HG02970 (cell line): ENCODE results near the gene KRT37.
"Not testable (repeated sequence)": the region's sequence is repeated elsewhere in the genome, so short reads cannot be mapped to it uniquely, and the experiment has no call there.

Experiments used
- ATAC-seq: cut with Tn5 transposase; IDR thresholded peaks from one replicate; pipeline ENCODE4 v1.9.1; 2021; ENCODE audit warnings: mild to moderate bottlenecking, moderate library complexity, moderate number of reproducible peaks; ENCODE audit not compliant: unreplicated experiment, low FRiP score

The KRT37 gene

GRCh38 chr17:41411072-41411840, 13.1 kb downstream of the KRT37 start:
- ATAC-seq = no peak

- ATAC-seq = no peak
Measured at GRCh38 chr17:41407226-41407625, 17.2 kb downstream of the KRT37 start.

GRCh38 chr17:41406205-41406604, 18.2 kb downstream of the KRT37 start:
- no peak for ATAC-seq

DNA sequence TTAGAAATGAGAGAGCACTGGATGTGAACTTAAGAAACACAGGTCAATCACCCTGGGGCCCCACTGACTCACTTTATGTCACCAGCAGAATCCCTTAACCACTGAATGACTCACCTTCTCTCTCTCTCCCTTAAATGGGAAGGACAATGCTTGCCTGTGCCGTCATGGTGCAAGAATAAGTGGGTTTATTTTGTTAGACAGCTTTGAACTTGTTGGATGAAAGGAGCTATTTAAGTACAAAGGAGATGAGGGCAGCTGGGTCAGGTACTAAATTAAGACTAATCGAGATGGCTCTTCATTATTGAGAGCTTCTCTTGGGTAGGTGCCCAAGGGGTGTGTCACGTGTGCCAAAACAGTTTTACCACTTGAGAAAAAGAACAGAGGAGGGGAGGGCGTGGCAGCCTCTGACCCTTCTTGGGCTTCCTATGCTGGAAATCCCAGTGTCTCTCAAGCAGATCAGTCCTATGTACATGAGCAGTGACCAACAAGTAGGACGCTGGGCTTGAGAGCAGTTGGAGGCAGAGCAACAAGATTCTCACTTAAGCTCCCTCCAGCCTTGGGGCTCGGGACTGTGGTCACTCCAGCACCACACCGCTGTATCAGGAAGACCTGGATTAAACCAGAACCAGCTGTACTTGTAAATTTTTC, 20.2 kb downstream of the KRT37 start:
- no peak for ATAC-seq

- ATAC-seq = no peak
Measured at GRCh38 chr17:41403404-41404023, 20.9 kb downstream of the KRT37 start.

GRCh38 chr17:41402161-41402560, 22.2 kb downstream of the KRT37 start:
- no peak for ATAC-seq

DNA sequence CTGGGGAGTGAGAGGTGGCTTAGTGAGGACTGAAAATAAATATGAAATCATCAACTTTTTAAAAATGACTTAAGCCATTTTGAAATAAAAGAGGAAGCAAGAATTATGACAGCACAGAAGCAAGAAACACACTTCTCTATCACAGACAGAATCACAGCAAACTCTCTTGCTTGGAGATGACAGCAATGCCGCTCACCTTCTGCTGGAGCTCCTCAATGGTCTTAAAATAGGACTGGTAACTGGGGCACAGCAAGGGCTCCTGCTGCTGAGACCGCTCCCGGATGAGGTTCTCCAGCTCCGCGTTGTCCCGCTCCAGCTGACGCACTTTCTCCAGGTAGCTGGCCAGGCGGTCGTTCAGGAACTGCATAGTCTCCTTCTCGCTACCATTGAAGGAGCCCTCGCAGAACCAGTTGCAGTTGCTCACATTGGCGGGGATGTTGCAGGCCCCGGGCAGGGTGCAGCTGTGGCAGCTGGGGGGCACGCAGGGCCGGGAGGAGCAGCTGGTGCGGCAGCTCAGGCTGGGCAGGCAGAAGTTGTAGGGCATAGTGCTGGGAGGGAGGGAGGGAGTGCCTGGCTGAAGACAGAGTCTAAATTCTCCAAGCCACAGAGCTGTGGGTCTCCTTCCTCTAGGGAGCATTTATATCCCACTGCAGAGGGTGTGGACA, 27.3 kb downstream of the KRT37 start, which contains the start of gene KRT31:
Gene KRT31 (minus strand): TSS at position 613 of the 665 bp plus-strand sequence. CDS start 69 bp downstream, at position 544.
- no peak for ATAC-seq

DNA sequence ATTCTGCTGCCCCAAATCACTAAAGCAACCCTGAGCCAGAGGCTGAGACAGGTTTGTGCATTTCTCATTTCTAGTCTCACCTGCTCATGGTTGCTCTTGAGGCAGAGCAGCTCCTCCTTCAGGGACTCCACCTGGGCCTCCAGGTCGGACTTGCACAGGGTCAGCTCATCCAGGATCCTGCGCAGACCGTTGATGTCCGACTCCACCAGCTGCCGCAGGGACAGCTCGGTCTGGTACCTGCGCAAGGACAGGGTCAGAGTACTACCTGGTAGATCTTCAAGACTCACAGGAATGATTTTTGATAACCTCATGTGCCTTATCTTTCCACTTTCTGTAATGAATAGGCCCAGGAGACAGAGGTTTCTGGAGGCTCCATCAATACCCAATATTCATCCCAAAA, 28.0 kb downstream of the KRT37 start:
- ATAC-seq = no peak

- ATAC-seq = no peak
Measured at GRCh38 chr17:41395611-41396010, 28.8 kb downstream of the KRT37 start.

DNA sequence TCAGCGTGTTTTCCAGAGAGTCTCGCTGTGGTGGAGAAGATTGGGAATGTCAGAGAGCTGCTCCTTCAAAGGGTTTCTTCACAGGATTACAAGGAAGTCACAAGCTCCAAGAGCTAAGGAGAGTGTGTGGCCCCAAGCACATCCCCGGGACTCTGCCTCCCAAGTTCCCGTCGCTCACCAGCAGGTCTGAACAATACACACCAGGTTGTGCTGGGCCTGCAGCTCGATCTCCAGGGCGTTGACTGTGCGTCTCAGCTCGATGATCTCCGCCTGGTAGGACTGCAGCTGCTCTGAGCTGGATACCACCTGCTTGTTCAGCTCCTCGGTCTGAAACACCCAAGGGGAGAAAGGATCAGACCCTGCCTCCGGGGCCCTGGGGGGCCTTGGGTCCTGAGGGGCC, 29.3 kb downstream of the KRT37 start:
- ATAC-seq = not testable (repeated sequence)

DNA sequence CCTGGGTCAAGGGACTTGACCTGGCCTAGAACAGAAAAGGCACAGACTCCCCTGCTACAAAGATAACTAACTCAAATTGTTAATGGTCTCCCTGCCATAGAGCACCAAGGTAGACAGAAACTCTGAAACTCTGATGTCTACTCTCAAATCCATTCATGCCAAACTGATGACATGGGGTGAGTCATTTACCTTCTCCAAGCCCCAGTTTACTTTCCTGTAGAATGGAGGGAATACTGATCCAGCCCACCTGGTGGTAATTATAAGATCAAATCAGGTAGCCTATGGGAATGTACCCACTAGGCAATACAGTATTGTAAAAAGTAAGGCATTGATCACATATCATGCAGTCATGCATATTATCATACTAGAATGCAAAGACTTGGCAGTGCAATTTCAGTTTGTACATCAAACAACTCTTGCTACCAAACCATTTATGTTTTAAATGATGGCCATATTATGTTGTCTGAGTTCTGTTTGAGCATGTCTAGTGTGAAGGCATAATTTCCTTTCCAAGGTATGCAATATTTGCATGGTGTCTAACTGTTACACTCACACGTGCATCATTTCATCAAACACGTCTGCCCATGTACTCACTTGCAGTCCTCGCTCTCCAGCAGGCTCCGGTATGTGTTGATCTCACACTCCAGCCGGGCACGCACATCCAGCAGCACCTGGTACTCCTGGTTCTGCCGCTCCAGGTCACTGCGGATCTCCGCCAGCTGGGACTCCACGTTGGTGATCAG, 30.0 kb downstream of the KRT37 start:
- ATAC-seq = no peak

- no peak for ATAC-seq
Measured at GRCh38 chr17:41393826-41394225, 30.6 kb downstream of the KRT37 start.

DNA sequence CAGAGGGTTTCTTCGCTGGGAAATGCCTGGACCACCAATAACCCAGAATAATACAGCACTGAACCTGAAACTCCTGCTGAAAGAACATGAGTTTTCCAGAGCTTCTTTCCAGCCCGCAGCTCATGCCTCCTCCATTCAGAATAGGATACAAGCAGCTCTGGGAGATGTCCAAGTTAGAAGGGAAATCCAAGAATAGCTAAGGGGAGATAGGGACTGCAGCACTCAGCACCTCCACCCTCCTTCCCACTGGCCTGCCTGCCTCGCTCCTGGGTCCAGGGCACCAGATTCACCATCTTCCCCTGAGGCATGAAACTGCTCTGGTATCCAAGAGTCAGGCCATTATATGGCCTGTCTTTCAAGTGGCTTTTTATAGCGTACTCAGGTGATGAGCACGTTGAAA, 31.1 kb downstream of the KRT37 start:
- ATAC-seq = no peak

GRCh38 chr17:41392278-41392677, 32.1 kb downstream of the KRT37 start:
- ATAC-seq = no peak

DNA sequence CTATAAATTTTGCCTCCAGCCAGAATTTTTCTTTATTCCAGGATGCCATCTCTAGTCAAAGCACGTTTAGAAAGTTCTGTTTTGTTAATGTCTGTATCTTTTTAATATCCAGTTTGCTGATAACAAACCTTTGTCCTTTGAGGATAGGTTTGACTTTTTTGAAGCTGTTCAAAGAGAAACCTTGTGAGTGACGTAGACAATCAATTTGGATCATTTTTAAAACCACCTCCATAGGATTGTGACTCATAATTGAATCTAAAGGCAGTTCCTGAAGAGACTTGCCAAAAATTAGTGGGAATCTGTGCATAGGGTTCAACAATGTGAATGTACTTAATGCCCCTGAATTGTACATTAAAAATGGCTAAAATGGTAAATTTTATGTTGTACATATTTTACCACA, 32.9 kb downstream of the KRT37 start:
- no peak for ATAC-seq

GRCh38 chr17:41390411-41390938, 33.9 kb downstream of the KRT37 start:
- no peak for ATAC-seq

DNA sequence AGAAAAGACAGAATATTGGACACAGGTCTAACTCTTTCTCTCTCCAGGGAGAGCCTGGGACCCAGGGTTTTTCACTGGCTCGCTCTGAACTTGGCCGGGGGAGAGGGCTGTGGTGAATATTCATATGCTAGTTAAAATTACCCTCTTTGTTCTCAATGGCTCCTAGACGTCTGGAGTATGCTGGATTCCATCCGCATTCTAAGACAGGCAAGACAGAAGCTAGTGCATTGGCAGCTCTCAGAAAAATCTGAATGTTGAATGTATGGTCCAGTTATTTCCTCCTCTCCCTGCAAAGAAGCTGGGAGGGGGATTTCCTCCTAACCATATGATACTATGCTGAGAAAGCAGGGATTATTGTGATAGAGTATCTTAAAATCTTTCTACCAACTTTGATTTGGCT, 36.7 kb downstream of the KRT37 start:
- no peak for ATAC-seq

DNA sequence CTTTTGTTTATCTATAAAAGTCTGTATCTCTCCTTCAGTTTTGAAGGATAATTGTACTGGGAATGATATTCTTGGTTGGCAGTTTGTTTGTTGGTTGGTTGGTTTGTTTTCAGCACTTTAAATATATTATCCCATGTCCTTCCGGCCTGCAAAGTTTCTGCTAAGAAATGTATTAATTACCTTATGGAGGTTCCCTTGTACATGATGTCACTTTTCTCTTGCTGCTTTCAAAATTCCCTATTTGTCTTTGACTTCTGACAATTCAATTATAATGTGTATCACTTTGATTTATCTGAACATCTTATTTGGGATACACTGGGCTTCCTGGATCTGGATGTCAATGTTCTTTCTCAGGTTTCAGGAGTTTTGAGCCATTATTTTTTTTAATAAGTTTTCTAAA, 38.2 kb downstream of the KRT37 start:
- no peak for ATAC-seq

GRCh38 chr17:41383690-41384089, 40.7 kb downstream of the KRT37 start:
- no peak for ATAC-seq

DNA sequence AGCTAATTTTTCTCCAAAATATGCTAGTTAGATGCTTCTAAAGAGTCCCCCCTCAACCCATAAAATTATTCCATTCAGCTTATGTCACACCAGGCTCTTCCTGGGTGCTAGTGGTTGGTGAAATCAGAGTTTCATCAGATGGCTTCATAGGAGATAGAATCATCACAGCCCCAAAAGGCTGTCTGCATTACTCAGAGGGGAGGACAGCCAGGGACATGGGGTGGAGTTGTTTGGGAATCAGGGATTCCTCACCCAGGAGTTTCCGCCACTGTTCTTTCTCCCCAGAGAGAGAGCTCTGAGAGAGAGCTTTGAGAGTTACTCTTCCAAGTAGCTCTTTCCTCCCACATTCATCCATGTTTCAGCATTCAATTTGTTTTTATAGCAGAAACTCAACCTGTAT, 42.0 kb downstream of the KRT37 start:
- no peak for ATAC-seq
